ENCODE results near the gene CCDC174.

CCDC174 gene

GRCh38 chr3:14651440-14652251 lies at the start of gene CCDC174:
CCDC174 (plus strand) TSS chr3:14651762; CDS start chr3:14651837, 75 bp downstream.
- peak; percentile 99 for DNase-seq (ENCODE audit: low read depth)
- TF ChIP-seq CTCF (IDR thresholded peaks at IDR 0.05; ENCODE audit: low read depth, low read length), result no peak
- peak; percentile 64 for TF ChIP-seq MAX (IDR thresholded peaks at IDR 0.05; ENCODE audit: low read depth, low read length)
- TF ChIP-seq MYC (IDR thresholded peaks at IDR 0.05; ENCODE audit: low read depth, low read length), result peak; percentile 52; the same call in 1 of the 2 replicates
- peak; percentile 83 for TF ChIP-seq POLR2A (IDR thresholded peaks at IDR 0.05; ENCODE audit: extremely low read depth, insufficient read length)
- peak within 1 kb of the TSS; percentile 96 for H3K4me3 ChIP-seq (ENCODE audit: low read depth, low read length)

- H3K4me3 ChIP-seq (ENCODE audit: low read depth, low read length), result no peak overlapping the region
These were observed 49.4 kb upstream of the CCDC174 start for GRCh38 chr3:14602006-14602803.

GRCh38 chr3:14602804-14603644 lies 48.5 kb upstream of the CCDC174 start:
- no peak for TF ChIP-seq CTCF (IDR thresholded peaks at IDR 0.05; ENCODE audit: low read depth, low read length)
- H3K4me3 ChIP-seq (ENCODE audit: low read depth, low read length), result no peak overlapping the region
- DNase-seq (ENCODE audit: low read depth), result no peak

More at GRCh38 chr3:14602006-14602803, 49.4 kb upstream of the CCDC174 start:
- no peak for DNase-seq (ENCODE audit: low read depth)
- TF ChIP-seq MAX (IDR thresholded peaks at IDR 0.05; ENCODE audit: low read depth, low read length) (no peak), POLR2A (IDR thresholded peaks at IDR 0.05; ENCODE audit: extremely low read depth, insufficient read length) (no peak), CTCF (IDR thresholded peaks at IDR 0.05; ENCODE audit: low read depth, low read length) (no peak), MYC (IDR thresholded peaks at IDR 0.05; ENCODE audit: low read depth, low read length) (no peak)

GRCh38 chr3:14605067-14605466 lies 46.5 kb upstream of the CCDC174 start:
- H3K4me3 ChIP-seq (ENCODE audit: low read depth, low read length), result no peak overlapping the region
- DNase-seq (ENCODE audit: low read depth), result peak; percentile 28
- TF ChIP-seq MAX (IDR thresholded peaks at IDR 0.05; ENCODE audit: low read depth, low read length), result no peak
- TF ChIP-seq CTCF (IDR thresholded peaks at IDR 0.05; ENCODE audit: low read depth, low read length), result no peak
- TF ChIP-seq POLR2A (IDR thresholded peaks at IDR 0.05; ENCODE audit: extremely low read depth, insufficient read length), result no peak
- no peak for TF ChIP-seq MYC (IDR thresholded peaks at IDR 0.05; ENCODE audit: low read depth, low read length)

- no peak overlapping the region for H3K4me3 ChIP-seq (ENCODE audit: low read depth, low read length)
- no peak for DNase-seq (ENCODE audit: low read depth)
- no peak for TF ChIP-seq MYC (IDR thresholded peaks at IDR 0.05; ENCODE audit: low read depth, low read length)
- no peak for TF ChIP-seq MAX (IDR thresholded peaks at IDR 0.05; ENCODE audit: low read depth, low read length)
- no peak for TF ChIP-seq CTCF (IDR thresholded peaks at IDR 0.05; ENCODE audit: low read depth, low read length)
- no peak for TF ChIP-seq POLR2A (IDR thresholded peaks at IDR 0.05; ENCODE audit: extremely low read depth, insufficient read length)
These were observed 45.8 kb upstream of the CCDC174 start for GRCh38 chr3:14605744-14606143.
